ENCODE data around the gene HBEGF. TPM values are rescaled to one million over a fixed set of nuclear protein-coding genes. Genes with fewer than 3 reads are reported as not detected.
"Not testable (repeated sequence)": the region's sequence is repeated elsewhere in the genome, so short reads cannot be mapped to it uniquely, and the experiment has no call there.

The HBEGF gene
- polyA plus RNA-seq, 3 donors, result 9.9 to 13.3 (median 12.6) TPM

DNA sequence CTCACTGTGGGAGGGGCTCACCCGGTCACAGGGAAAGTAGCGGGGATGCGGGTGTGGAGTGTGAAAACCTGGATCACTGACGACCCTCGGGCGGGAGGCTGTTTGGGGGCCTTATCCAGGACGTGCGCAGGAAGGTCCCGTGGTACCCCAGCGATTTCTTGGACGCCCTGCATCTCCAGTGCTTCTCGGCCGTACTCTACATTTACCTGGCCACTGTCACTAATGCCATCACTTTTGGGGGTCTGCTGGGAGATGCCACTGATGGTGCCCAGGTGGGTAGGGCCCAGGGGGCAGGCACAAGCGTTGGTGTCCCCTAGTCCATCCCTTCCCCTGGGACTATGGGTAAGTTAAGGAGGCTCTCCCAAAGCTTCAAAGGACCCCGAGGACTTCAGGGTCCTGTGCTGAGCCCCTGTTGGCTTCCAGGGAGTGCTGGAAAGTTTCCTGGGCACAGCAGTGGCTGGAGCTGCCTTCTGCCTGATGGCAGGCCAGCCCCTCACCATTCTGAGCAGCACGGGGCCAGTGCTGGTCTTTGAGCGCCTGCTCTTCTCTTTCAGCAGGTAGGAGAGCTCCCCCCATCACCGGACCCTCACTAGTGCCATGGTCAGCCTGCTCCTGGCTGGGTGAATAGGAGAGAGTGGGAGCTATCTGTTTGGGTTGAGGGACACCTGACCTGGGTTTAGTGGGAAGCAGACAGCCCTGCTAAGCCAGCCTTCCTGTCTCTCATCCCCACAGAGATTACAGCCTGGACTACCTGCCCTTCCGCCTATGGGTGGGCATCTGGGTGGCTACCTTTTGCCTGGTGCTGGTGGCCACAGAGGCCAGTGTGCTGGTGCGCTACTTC lies 17.4 kb upstream of the HBEGF start:
- DNase-seq (ENCODE audit: extremely low read depth in 1 of 11, low read depth in 9 of 11, low spot score in 4 of 11), result no peak

DNA sequence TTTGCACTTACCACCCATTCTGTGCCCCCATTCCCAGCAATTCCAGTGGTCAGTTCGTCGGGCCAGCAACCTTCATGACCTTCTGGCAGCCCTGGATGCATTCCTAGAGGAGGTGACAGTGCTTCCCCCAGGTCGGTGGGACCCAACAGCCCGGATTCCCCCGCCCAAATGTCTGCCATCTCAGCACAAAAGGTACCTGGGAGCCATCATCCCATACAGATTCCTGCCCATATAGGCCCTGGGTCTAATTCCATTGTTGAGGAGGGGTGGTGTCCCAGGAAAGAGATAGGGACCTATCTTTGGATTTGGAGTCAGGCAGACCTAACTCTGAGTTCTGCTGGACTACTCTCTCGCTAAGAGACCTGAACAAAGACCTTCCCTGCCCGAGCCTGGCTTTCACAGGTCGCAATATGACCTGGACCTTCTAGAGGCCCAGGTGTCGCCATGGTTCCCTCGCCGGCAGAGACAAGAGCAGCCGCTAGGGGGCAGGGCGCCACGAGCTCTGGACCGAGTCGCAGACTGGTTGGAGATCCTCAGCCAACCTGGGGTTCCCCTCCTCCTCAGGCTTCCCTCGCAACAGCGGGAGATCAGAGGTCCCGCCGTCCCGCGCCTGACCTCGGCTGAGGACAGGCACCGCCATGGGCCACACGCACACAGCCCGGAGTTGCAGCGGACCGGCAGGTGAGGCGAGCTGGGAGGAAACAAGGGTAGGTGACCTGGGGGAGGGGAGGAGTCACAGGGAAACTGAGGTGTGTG lies 16.6 kb upstream of the HBEGF start:
- DNase-seq (ENCODE audit: extremely low read depth in 1 of 11, low read depth in 9 of 11, low spot score in 4 of 11), result peak in 7 of 11 donors; percentile 43 to 60 (median 51)

DNA sequence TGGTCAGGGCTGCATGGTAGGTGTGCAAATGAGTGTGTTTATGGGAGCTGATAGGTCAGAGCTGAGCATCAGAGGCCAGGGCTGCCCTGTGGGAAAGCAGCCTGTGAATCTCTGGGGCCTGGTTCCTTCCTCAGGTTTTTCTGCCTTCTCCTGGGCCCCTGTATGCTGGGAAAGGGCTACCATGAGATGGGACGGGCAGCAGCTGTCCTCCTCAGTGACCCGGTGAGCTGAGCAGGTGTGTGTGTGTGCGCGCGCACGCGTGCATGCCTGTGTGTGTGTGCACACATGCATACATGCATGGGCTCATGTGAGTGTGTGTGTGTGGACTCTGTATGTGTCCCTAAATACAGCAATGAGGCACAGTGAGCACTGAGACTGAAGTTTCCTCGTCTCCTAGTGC lies 15.9 kb upstream of the HBEGF start:
- DNase-seq (ENCODE audit: extremely low read depth in 1 of 11, low read depth in 9 of 11, low spot score in 4 of 11), result no peak

DNA sequence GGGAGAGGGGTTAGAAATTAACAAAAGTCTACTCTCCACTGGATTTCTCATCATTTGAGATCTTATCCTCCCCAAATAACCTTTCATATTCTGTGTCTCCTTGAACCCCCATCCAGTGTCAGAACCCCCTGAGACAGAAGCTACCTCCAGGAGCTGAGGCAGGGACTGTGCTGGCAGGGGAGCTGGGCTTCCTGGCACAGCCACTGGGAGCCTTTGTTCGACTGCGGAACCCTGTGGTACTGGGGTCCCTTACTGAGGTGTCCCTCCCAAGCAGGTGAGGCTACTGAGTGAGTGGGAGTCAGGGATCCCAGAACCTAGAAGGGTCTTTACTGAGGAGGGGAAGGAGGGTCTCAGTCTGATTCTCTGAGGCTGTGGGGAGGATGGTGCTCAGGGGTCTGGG lies 15.5 kb upstream of the HBEGF start:
- no peak for DNase-seq (ENCODE audit: extremely low read depth in 1 of 11, low read depth in 9 of 11, low spot score in 4 of 11)

DNA sequence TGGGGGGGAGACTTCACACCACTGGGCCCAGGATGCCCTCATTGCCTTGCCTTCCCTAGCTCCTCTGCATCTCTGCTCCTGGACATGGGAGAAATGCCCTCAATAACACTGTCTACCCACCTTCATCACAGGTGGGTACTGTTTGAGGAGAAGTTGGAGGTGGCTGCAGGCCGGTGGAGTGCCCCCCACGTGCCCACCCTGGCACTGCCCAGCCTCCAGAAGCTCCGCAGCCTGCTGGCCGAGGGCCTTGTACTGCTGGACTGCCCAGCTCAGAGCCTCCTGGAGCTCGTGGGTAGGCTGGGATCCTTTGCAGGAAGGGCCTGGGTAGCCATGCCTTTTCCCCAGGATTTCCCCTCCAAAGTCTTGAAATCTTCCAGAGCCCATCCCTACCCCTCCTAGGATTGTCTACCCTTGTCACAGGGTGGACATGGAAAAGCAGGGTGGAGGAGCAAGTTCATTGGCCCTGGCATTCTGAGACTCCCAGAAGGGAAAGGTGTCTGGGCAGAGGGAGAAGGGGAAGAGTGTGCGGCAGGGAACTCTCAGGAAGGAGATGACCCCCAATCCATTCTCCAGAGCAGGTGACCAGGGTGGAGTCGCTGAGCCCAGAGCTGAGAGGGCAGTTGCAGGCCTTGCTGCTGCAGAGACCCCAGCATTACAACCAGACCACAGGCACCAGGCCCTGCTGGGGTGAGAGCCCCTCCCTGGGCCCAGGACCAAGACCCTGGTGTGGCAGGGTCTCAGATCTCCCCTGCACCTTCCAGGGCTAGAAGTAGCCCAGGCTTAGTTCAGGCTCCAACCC lies 14.5 kb upstream of the HBEGF start:
- DNase-seq (ENCODE audit: extremely low read depth in 1 of 11, low read depth in 9 of 11, low spot score in 4 of 11), result no peak

DNA sequence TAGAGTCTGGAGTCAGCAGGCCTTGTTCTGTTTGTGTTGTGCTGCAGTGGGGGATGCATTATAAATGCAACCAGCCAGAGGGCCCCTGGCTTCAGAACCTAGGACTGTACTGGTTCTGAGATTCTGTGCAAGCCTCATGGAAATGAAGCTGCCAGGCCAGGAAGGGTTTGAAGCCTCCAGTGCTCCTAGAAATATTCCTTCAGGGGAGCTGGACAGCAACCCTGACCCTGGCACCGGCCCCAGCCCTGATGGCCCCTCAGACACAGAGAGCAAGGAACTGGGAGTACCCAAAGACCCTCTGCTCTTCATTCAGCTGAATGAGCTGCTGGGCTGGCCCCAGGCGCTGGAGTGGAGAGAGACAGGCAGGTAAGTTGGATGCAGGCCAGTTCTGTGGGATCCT lies 13.7 kb upstream of the HBEGF start, which contains the start of gene SLC4A9:
Gene SLC4A9, plus strand, starts transcription at position 94 of the 400 bp plus-strand sequence. Its CDS starts 43 bp downstream, at position 137.
- DNase-seq (ENCODE audit: extremely low read depth in 1 of 11, low read depth in 9 of 11, low spot score in 4 of 11), result no peak

DNA sequence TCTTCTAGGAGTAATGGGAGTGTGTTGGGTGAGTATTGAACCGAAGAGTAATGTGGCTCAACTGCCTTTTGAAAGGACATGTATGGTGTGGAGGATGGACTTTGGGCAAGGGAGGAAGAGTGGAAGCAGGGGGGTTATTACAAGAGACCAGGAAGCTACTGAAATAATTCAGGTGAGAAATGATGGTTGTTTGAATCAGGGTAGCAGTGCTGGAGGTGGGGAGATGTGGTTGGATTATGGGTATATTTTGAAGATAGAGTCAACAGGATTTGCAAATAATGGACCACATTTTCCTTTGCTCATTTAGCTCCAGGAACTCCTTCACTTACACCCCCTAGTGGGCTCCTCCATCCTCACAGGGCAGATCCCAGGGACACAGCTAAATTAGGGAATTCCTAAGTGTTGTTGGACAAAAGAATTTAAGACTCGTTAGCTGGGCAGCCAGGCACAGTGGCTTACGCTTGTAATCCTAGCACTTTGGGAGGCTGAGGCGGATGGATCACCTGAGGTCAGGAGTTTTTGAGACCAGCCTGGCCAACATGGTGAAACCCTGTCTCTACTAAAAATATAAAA lies 12.4 kb upstream of the HBEGF start:
- DNase-seq (ENCODE audit: extremely low read depth in 1 of 11, low read depth in 9 of 11, low spot score in 4 of 11), result no peak

DNA sequence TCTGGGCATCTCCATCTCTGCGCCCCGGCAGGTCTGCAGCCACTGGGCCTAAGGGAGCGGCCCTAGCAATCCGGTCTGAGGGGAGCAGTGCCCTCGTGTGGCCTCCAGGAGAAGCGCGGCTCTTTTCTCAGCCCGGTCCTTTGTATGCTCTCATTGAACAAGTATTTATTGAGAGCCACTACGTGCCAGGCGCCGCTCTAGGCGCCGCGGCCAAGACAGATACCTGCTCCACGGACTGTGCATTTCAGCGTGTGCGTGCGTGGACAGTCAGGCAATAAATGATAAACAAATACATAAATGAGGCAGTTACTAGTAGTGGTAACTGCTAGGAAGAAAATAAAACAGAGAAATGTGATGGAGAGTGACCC lies 11.3 kb upstream of the HBEGF start:
- DNase-seq (ENCODE audit: extremely low read depth in 1 of 11, low read depth in 9 of 11, low spot score in 4 of 11), result peak in 10 of 11 donors; percentile 44 to 73 (median 66)

DNA sequence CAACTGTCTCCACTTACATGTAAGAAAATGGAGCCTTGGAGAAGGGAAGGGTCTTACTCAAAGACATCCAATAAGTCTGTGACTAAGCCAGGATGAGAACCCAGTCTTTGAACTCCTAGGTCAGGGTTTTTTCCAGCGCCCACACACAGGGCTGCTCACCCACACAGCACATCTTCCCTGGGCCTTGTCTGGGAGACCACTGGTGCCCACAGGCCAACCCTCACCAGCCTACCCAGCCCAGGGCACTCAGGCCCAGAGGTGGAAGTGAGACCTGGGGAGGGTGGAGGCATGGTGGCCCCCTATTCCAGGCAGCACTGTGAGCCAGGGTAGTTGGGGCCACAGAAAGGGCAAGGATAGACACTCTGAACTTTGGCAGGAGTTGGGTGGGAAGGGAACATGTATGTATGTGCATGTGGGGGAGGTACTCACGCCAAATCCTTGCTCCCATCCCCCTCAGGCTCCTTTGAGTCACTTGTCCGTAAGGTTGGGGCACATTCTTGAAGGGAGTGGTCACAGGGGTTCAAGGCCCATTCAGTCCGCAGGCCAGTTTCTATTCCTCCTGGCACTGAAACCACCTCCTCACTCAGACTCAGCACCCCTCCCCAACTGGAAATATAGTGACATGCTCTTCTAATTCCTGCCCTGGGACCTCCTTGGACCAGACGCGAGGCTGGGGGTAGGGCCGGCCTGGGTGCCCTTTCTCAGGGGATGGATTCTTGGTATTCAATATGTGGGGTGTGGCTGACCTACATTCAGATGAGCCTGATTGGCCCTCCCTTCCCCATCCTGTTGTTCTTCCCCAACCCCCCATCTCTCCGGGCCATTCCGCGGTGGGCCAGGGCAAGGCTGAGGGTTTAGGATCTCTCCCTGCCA lies 10.7 kb upstream of the HBEGF start:
- DNase-seq (ENCODE audit: extremely low read depth in 1 of 11, low read depth in 9 of 11, low spot score in 4 of 11), result no peak

DNA sequence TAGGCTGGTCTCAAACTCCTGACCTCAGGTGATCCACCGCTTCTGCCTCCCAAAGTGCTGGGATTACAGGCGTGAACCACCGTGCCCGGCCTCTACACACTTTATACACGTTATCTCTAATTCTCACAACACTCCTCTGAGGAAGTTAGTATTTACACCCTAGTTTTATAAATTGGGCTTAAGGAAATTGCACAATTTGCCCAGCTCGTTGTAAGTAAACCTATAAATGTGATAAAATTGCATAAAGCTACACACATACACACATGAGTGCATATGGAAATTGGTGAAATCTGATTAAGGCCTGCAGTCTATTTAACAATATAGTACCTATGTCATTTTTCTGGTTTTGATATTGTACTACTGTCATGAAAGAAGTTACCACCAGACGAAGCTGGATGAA lies 9.1 kb upstream of the HBEGF start:
- no peak for DNase-seq (ENCODE audit: extremely low read depth in 1 of 11, low read depth in 9 of 11, low spot score in 4 of 11)

DNA sequence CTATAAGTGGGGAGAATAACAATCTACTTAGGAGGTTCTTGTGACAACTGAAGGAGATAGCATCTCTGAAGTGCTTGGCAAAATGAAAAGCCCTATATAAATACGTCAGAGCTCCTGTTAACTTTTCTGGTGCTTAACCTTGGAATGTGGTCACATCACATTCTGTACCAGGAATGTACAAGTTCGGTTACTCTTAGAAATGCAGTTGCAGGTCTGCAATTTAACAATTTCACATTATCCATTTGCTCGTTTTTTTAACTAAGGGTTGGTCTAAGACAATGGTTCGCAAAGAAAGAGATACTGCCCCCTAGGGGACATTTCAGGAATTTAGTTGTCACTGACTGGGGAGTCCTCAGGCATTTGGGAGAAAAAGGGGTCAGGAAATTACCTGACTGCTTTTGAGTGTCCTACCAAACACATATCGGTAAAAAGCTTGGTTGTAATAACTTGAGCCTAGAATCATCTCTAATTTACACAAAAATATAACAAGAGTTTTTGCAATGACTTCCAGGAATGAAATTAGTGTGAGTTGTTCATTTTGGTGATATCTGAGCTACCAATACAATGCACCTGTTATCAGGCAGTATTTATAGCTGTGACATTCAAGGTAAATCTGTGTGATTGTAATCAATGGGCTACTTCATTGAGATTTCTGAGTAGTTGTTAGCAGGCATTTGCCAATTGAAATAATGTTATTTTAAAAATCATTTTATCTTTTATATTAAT lies 5.4 kb upstream of the HBEGF start:
- peak in 10 of 11 donors; percentile 54 to 78 (median 67) for DNase-seq (ENCODE audit: extremely low read depth in 1 of 11, low read depth in 9 of 11, low spot score in 4 of 11)

DNA sequence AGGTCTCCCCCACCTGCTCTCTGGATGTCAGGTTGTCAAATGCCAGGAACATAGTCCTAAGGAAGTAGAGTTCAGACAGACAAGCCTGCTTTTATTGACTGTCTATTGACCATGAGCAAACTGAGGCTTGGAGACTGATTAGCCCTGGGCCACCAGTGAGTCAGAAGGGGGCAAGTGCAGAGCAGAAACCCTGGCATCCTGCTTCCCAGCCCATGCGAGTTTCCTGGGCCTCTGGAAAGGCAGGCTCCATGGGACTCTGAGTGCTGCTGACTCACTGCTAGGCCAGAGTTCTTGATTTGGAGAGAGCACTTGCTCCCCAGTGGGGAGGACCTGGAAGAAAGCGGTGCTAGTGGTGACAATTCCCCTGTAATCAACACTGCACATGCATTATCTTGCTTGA lies 2.8 kb upstream of the HBEGF start:
- DNase-seq (ENCODE audit: extremely low read depth in 1 of 11, low read depth in 9 of 11, low spot score in 4 of 11), result no peak

DNA sequence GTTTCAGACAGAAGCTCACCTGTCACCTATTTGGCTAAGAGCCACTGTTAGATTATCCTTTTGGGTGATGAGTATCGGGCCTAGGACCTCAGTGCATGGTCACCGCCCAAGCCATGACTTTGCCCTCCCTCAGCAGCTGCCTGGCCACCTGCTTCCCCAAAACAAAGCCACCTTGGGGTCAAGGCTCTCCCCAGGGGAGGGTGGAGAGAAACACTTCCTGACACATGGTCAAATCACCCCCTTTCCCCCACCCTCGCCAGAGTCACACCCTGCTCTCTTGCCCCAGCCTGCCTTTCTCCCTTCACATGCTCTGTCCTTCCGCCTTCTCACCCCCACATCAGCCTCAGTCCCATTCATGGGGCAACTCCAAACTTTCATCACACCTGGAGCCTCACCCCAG lies 1.7 kb upstream of the HBEGF start:
- no peak for DNase-seq (ENCODE audit: extremely low read depth in 1 of 11, low read depth in 9 of 11, low spot score in 4 of 11)

DNA sequence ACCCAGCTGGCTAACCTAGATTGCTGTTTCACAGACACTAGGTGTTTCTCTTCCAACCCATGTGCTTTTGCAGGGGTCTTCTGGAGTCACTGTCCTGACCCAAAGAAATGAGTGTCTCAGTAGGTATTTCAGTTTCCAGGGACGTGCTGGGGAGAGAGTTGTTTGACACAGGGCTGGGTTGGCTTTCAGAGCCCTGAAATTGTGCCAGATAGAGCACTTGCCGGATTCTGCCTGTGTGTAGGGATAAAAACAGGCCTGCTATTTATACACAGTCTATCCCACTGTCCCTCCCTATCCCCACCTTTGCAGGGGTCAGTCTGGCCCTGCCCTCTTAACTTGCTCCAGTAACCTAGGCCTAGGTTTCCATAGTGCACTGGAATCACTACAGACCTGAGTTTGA lies 957 bp upstream of the HBEGF start:
- no peak for DNase-seq (ENCODE audit: extremely low read depth in 1 of 11, low read depth in 9 of 11, low spot score in 4 of 11)

DNA sequence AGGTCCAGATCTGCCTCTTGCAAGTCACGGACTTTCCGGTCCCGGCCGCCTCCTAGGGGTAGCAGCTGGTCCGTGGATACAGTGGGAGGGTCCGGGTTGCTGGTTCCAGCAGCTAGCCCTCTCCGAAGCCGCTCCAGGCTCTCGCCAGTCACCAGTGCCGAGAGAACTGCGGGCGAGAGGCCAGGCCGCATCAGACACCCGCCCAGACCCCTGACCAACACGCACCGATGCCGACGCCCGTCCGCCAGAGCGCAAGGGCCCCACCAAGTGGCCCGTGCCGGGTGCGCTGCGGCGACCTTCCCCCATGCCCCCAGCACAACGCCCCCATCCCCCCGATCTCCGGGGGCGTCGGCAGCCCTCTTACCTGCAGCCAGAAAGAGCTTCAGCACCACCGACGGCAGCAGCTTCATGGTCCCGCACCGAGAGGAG lies 470 bp downstream of the HBEGF start:
- DNase-seq (ENCODE audit: extremely low read depth in 1 of 11, low read depth in 9 of 11, low spot score in 4 of 11), result peak in 2 of 11 donors; percentile 29 to 43

DNA sequence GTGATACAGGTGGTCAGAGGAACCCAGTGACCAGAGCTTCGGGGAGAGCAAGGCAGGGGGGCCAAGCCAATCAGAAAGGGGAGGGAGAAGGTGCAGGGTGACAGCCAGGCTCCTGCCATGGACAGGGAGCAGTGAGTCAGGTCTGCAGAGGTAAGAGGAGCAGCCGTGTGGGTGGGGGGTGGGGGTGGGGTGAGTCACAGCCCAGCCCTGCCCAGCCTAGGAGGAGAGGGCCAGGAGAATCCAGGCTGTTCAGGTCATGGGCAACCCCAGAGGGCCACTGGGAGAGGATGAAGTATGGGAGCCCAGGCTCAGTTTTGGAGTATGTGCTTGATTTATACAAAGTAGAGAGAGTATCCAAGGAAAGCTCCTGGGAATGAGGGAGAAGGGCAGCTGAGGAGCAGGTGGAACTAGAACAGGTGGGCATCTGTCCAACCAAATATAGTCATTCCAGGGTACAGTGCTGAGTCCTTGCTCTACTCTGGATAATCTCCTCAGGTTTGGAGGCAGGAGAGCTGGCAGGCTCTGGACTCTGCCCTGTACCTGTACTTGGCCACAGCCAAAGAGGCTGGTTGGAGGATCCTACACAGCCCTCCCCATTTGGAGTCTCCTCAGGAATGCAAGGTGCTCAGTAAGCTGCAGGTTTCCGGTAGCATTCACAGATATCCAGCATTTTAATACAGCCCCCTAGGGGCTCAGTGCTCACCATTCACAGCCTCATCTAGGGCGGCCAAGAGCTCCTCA lies 1.6 kb downstream of the HBEGF start:
- DNase-seq (ENCODE audit: extremely low read depth in 1 of 11, low read depth in 9 of 11, low spot score in 4 of 11), result no peak

DNA sequence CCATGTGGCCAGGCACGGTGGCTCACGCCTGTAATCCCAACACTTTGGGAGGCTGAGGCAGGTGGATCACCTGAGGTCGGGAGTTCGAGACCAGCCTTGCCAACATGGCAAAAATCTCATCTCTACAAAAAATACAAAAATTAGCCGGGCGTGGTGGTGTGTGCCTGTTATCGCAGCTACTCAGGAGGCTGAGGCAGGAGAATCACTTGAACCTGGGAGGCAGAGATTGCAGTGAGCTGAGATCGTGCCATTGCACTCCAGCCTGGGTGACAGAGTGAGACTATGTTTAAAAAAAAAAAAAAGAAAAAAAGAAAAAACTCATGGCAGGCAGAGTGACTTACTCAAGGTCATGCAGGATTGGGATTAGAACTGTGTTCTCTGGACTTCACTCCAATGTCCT lies 2.6 kb downstream of the HBEGF start:
- not testable (repeated sequence) for DNase-seq (ENCODE audit: extremely low read depth in 1 of 11, low read depth in 9 of 11, low spot score in 4 of 11)
